NK-92 (cell line): ENCODE results near the gene PLCH1.

Source experiments
- DNase-seq: peaks from one replicate; lab custom pipeline; 2025; ENCODE audit not compliant: unreplicated experiment; lab: John Stamatoyannopoulos, UW

The PLCH1 gene

GRCh38 chr3:155390351-155390750 lies 354.5 kb downstream of the PLCH1 start:
- DNase-seq: no peak

- DNase-seq: no peak
Measured at GRCh38 chr3:155388417-155388816, 356.5 kb downstream of the PLCH1 start.

GRCh38 chr3:155387571-155387970 lies 357.3 kb downstream of the PLCH1 start:
- DNase-seq: no peak

- no peak for DNase-seq
Measured at GRCh38 chr3:155386919-155387318, 358.0 kb downstream of the PLCH1 start.

- DNase-seq: no peak
Measured at GRCh38 chr3:155385896-155386625, 358.8 kb downstream of the PLCH1 start.

GRCh38 chr3:155382396-155383042 lies 362.4 kb downstream of the PLCH1 start:
- no peak for DNase-seq

- DNase-seq: no peak
Measured at GRCh38 chr3:155377847-155378246, 367.0 kb downstream of the PLCH1 start.

GRCh38 chr3:155377071-155377470 lies 367.8 kb downstream of the PLCH1 start:
- no peak for DNase-seq

GRCh38 chr3:155372281-155372680 lies 372.6 kb downstream of the PLCH1 start:
- no peak for DNase-seq

- DNase-seq: no peak
Measured at GRCh38 chr3:155370764-155371503, 373.9 kb downstream of the PLCH1 start.

GRCh38 chr3:155370198-155370597 lies 374.7 kb downstream of the PLCH1 start:
- DNase-seq: no peak

- no peak for DNase-seq
Measured at GRCh38 chr3:155369735-155370134, 375.1 kb downstream of the PLCH1 start.

- no peak for DNase-seq
Measured at GRCh38 chr3:155369244-155369643, 375.6 kb downstream of the PLCH1 start.

GRCh38 chr3:155368786-155369185 lies 376.1 kb downstream of the PLCH1 start:
- DNase-seq: no peak

- no peak for DNase-seq
Measured at GRCh38 chr3:155367506-155367905, 377.4 kb downstream of the PLCH1 start.

- DNase-seq: no peak
Measured at GRCh38 chr3:155365178-155365783, 379.6 kb downstream of the PLCH1 start.

GRCh38 chr3:155364492-155364891 lies 380.4 kb downstream of the PLCH1 start:
- no peak for DNase-seq

GRCh38 chr3:155363690-155364070 lies 381.2 kb downstream of the PLCH1 start:
- no peak for DNase-seq

- DNase-seq: no peak
Measured at GRCh38 chr3:155362808-155363689, 381.8 kb downstream of the PLCH1 start.

GRCh38 chr3:155360281-155360680 lies 384.6 kb downstream of the PLCH1 start:
- DNase-seq: no peak
